CD14-positive monocyte (primary cell): ENCODE results near the gene AOPEP. TPM values are rescaled to one million over a fixed set of nuclear protein-coding genes. Genes with fewer than 3 reads are reported as not detected.
A peak's percentile ranks its signal among the peaks of the same experiment; 100 is the strongest.

Source experiments
- DNase-seq, 3 donors: peaks; one replicate each; pipeline ENCODE4 v3.0.0-alpha.2; 2011 to 2022
- H2AFZ ChIP-seq: 2 replicates; pipeline ENCODE4 v1.6.0; 2012; ENCODE audit warnings: mild to moderate bottlenecking, low read depth, low read length, inconsistent platforms; ENCODE audit not compliant: insufficient read depth, poor library complexity, severe bottlenecking
- H3K27ac ChIP-seq, 2 donors: 1 replicate in 1 of 2; 2 replicates in 1 of 2; pipeline ENCODE4 v1.5.1; 2012 to 2013; ENCODE audit warnings: low read length in 2 of 2, control low read depth in 1 of 2, inconsistent platforms in 1 of 2, low read depth in 1 of 2, mild to moderate bottlenecking in 1 of 2
- H3K27me3 ChIP-seq, 2 donors: one replicate each; pipeline versions ENCODE4 v1.6.0 to v1.6.1; 2011 to 2013; ENCODE audit warnings: low read length in 2 of 2; ENCODE audit not compliant: control insufficient read depth in 2 of 2, insufficient read depth in 2 of 2
- H3K36me3 ChIP-seq, 2 donors: replicated peaks in 1 of 2; 1 replicate in 1 of 2; 2 replicates in 1 of 2; pipeline versions ENCODE4 v1.5.1 to v1.6.1; 2012 to 2013; ENCODE audit warnings: low read length in 2 of 2, control low read depth in 1 of 2, inconsistent platforms in 1 of 2, mild to moderate bottlenecking in 1 of 2; ENCODE audit not compliant: insufficient read depth in 2 of 2, control insufficient read depth in 1 of 2
- H3K4me1 ChIP-seq, 2 donors: 1 replicate in 1 of 2; 2 replicates in 1 of 2; pipeline versions ENCODE4 v1.5.1 to v1.6.1; 2012 to 2013; ENCODE audit warnings: low read length in 2 of 2, control low read depth in 1 of 2, inconsistent platforms in 1 of 2, mild to moderate bottlenecking in 1 of 2, moderate library complexity in 1 of 2; ENCODE audit not compliant: insufficient read depth in 2 of 2, control insufficient read depth in 1 of 2
- H3K4me2 ChIP-seq: replicated peaks from 2 replicates; pipeline ENCODE3; 2012; ENCODE audit warnings: low read length, moderate library complexity, mild to moderate bottlenecking; ENCODE audit not compliant: poor library complexity, severe bottlenecking; ENCODE audit errors: extremely low read depth
- H3K4me3 ChIP-seq, 3 experiments: fragments of 200-600 bp in 1 of 3; sonication (generic) in 1 of 3; replicated peaks in 1 of 3; 1 replicate in 2 of 3; 2 replicates in 1 of 3; pipeline ENCODE4 v1.5.1; 2011 to 2013; ENCODE audit warnings: low read length in 3 of 3, mild to moderate bottlenecking in 3 of 3, control low read depth in 2 of 3, low read depth in 2 of 3, inconsistent platforms in 1 of 3, moderate library complexity in 1 of 3
- H3K79me2 ChIP-seq: 2 replicates; pipeline ENCODE4 v1.6.0; 2012; ENCODE audit warnings: mild to moderate bottlenecking, control low read depth, inconsistent platforms, low read length, moderate library complexity; ENCODE audit not compliant: insufficient read depth
- H3K9ac ChIP-seq: 2 replicates; pipeline ENCODE4 v1.6.0; 2017; ENCODE audit warnings: low read length, mild to moderate bottlenecking; ENCODE audit not compliant: insufficient read depth, poor library complexity, severe bottlenecking
- H3K9me3 ChIP-seq, 2 donors: replicated peaks in 1 of 2; 1 replicate in 1 of 2; 2 replicates in 1 of 2; pipeline versions ENCODE4 v1.5.1 to v1.6.1; 2012 to 2013; ENCODE audit warnings: low read length in 2 of 2, control low read depth in 1 of 2; ENCODE audit not compliant: control insufficient read depth in 1 of 2, insufficient read depth in 1 of 2
- H4K20me1 ChIP-seq: 2 replicates; pipeline ENCODE4 v1.6.0; 2012; ENCODE audit warnings: mild to moderate bottlenecking, low read length, control low read depth, moderate library complexity; ENCODE audit not compliant: insufficient read depth
- H3K27ac Mint-ChIP-seq, 7 donors: one replicate each; pipeline ENCODE4 v1.8.0; 2020; ENCODE audit warnings: mild to moderate bottlenecking in 7 of 7, mixed read lengths in 7 of 7, moderate library complexity in 6 of 7, inconsistent platforms in 2 of 7
- H3K27me3 Mint-ChIP-seq, 3 donors: one replicate each; pipeline ENCODE4 v1.8.0; 2021 to 2022; ENCODE audit warnings: low read depth in 3 of 3, mild to moderate bottlenecking in 3 of 3, mixed read lengths in 3 of 3, moderate library complexity in 3 of 3, inconsistent platforms in 1 of 3
- H3K36me3 Mint-ChIP-seq, 2 donors: one replicate each; pipeline ENCODE4 v1.8.0; 2020; ENCODE audit warnings: mixed read lengths in 2 of 2, inconsistent platforms in 1 of 2, mild to moderate bottlenecking in 1 of 2
- H3K4me1 Mint-ChIP-seq: one replicate; pipeline ENCODE4 v1.8.0; 2020; ENCODE audit warnings: mild to moderate bottlenecking, mixed read lengths
- H3K4me3 Mint-ChIP-seq, 2 donors: one replicate each; pipeline ENCODE4 v1.8.0; 2020; ENCODE audit warnings: mild to moderate bottlenecking in 2 of 2, mixed read lengths in 2 of 2, moderate library complexity in 1 of 2
- H3K9me3 Mint-ChIP-seq, 7 donors: one replicate each; pipeline ENCODE4 v1.8.0; 2020 to 2022; ENCODE audit warnings: mixed read lengths in 7 of 7, mild to moderate bottlenecking in 6 of 7, moderate library complexity in 6 of 7, inconsistent platforms in 2 of 7
- CTCF ChIP-seq: fragments of 200-600 bp; IDR thresholded peaks from one replicate; pipeline ENCODE4 v1.8.0; 2022; ENCODE audit warnings: antibody characterized with exemption, mild to moderate bottlenecking
- WGBS: methylation state at CpG from one replicate; pipeline ENCODE4 v1.1.5; 2013; ENCODE audit warnings: missing lambda C conversion rate; ENCODE audit not compliant: insufficient coverage; 5-methylcytosine and 5-hydroxymethylcytosine counted together
- intact Hi-C, 2 donors: fragments of 100-400 bp; cut with micrococcal nuclease; formaldehyde crosslinking; loops; one replicate each; pipeline versions ENCODE4 v1.15.0 to v1.15.1; 2023
- polyA plus RNA-seq, 3 donors: library from polyadenylated mRNA; depleted of rRNA in 1 of 3; unstranded in 2 of 3; stranded (reverse) in 1 of 3; fragments of 300-500 nt in 2 of 3; fragments of >200 nt in 1 of 3; fragmentation: Illumina TruSeq in 2 of 3; gene quantifications; 1 replicate in 2 of 3; 2 replicates in 1 of 3; pipeline ENCODE4 v1.2.3, GENCODE V29; 2012 to 2021

Gene AOPEP
- polyA plus RNA-seq, 3 donors: 3.0 to 4.1 (median 3.1) TPM

- Histone ChIP-seq H3K9ac (no peak overlapping the region), H3K4me3 (no peak overlapping the region), H3K9me3 (no peaks in the 10 kb centered on the region), H3K4me1 (peaks cover 18 to 19% of the 10 kb centered on the region in 2 donors), H3K36me3 (no peaks in the 10 kb centered on the region), H3K79me2 (no peaks in the 10 kb centered on the region), H4K20me1 (no peaks in the 10 kb centered on the region), H3K27me3 (no peaks in the 10 kb centered on the region), H2AFZ (no peak overlapping the region), H3K4me2 (no peak overlapping the region), H3K27ac (no peak overlapping the region)
- H3K27me3 Mint-ChIP-seq: peaks cover 0 to 5% (median 3%) of the 10 kb centered on the region in 3 donors
- no peak for DNase-seq
- TF ChIP-seq CTCF: no peak
- intact Hi-C loops: no loop called here
- peaks cover 0 to 2% (median 0%) of the 10 kb centered on the region in 7 donors for H3K9me3 Mint-ChIP-seq
- H3K27ac Mint-ChIP-seq: no peak overlapping the region
- peaks cover 26% of the 10 kb centered on the region for H3K4me1 Mint-ChIP-seq
- H3K36me3 Mint-ChIP-seq: peaks cover 9 to 19% of the 10 kb centered on the region in 2 donors
- no peak overlapping the region for H3K4me3 Mint-ChIP-seq
- WGBS: 100% methylated on average over 4 of the region's 8 CpGs
Observed at GRCh38 chr9:94857791-94858190, 131.3 kb downstream of the AOPEP start.

- Histone ChIP-seq H3K4me2 (no peak overlapping the region), H3K36me3 (no peaks in the 10 kb centered on the region), H3K9me3 (no peaks in the 10 kb centered on the region), H3K27ac (no peak overlapping the region), H3K4me1 (peaks cover 18 to 19% of the 10 kb centered on the region in 2 donors), H3K4me3 (no peak overlapping the region), H3K27me3 (no peaks in the 10 kb centered on the region), H3K9ac (no peak overlapping the region), H2AFZ (no peak overlapping the region), H4K20me1 (no peaks in the 10 kb centered on the region), H3K79me2 (no peaks in the 10 kb centered on the region)
- DNase-seq: no peak
- H3K4me1 Mint-ChIP-seq: peaks cover 33% of the 10 kb centered on the region
- no peak for TF ChIP-seq CTCF
- peak overlapping the region in 3 of 7 donors; percentile 8 to 68 (median 55) for H3K27ac Mint-ChIP-seq
- 100% methylated on average over 2 of the region's 2 CpGs for WGBS
- no peak overlapping the region for H3K4me3 Mint-ChIP-seq
- H3K9me3 Mint-ChIP-seq: peaks cover 0 to 2% (median 0%) of the 10 kb centered on the region in 7 donors
- intact Hi-C loops: no loop called here
- H3K36me3 Mint-ChIP-seq: peaks cover 9 to 19% of the 10 kb centered on the region in 2 donors
- peaks cover 0 to 5% (median 3%) of the 10 kb centered on the region in 3 donors for H3K27me3 Mint-ChIP-seq
Observed at GRCh38 chr9:94859226-94859625, 132.7 kb downstream of the AOPEP start.
